ENCODE results near the gene AFTPH.

AFTPH gene

DNA sequence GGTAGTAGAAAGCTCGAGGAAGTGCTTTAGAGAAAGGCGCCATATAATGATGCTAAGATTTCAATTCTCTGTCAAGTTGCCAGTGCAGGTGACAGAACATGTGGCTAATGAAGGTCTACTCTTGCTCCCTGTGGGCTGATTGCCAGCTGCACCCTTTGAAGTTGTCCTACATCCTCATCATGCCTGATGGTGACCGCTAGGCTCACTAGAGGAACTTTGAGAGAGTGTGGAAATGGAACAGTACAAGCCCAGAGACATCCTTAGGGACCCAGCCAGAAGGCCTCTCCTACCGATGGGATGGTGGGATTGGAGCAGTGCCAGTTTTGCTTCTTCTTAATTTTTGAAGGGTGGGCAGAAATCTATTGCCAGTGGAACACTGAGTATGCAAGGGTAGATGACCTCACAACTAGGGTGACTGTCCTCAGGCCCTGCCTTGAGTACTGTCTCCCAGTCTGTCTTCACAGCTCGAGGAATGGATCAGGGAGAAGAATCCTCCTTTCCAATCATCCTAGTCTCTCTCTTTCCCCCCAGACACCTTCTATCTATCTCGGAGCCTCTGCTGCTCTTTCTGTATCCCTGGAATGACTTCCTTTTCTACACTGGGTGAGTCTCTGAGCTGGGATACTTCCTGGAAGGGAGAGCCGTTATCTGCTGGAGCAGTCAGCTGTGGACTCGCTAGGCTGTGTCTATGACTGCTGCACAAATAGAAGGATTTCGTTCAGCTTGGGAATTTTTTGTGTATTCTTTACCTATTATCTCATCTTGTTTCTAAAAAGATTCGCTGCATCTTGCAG is 36.7 kb upstream of the AFTPH start:
- H3K36me3 Mint-ChIP-seq, result no peaks in the 10 kb centered on the region
- H3K4me1 Mint-ChIP-seq, result peaks cover 4% of the 10 kb centered on the region
- no peak for ATAC-seq (ENCODE audit: low read depth)
- H3K4me3 Mint-ChIP-seq, result no peak overlapping the region
- H3K9me3 Mint-ChIP-seq, result no peaks in the 10 kb centered on the region
- no peak overlapping the region for H3K27ac Mint-ChIP-seq
- peaks cover 5% of the 10 kb centered on the region for H3K27me3 Mint-ChIP-seq
- no peak for DNase-seq (ENCODE audit: low spot score in 2 of 2)

DNA sequence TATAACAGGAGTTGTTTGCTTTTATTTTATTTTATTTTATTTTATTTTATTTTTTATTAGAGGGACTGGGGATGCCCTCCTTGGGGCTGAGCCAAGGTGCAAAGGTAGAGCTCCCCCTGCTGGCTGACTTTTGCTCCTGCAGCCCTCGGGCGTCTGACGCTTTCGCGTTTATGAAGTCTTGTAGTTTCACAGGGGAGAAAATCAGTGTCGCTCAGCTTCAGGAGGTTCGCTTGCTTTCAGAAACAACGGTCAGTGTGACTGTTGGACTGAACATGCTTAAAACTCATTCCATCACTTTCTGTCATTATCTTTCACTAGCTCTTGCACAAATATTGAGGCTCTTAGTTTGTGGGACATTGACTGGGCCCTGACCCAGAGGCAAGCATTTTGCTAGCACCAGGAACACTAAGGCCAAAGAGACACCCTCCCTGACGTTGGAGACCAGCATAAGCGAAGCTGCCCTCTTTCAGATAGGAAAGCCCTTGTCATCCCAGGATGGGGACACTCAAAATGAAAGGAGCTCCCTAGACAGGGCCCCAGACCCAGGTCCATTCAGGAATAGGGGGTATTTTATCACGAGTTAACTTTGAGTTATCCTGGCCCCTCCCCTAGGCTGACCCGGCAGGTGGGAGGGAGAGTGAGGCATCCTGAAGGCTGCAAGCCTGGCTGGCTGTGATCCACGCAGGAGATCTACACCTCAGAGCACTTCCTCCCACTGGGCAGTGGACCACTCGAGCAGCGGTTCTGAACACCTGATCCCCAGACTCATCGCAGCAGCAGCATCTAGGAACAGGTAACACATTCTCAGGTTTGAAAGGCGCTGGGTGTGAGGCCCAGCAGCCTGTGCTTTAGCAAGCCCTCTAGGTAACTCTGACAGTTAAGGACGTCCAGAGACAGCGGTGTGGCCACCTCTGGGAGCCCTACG is 35.8 kb upstream of the AFTPH start:
- Mint-ChIP-seq H3K4me3 (no peak overlapping the region), H3K27me3 (peaks cover 5% of the 10 kb centered on the region)

GRCh38 chr2:64489081-64489751 is 34.9 kb upstream of the AFTPH start:
- H3K27ac Mint-ChIP-seq, result no peak overlapping the region
- H3K27me3 Mint-ChIP-seq, result peaks cover 5% of the 10 kb centered on the region
- no peak for ATAC-seq (ENCODE audit: low read depth)
- no peaks in the 10 kb centered on the region for H3K9me3 Mint-ChIP-seq
- DNase-seq (ENCODE audit: low spot score in 2 of 2), result no peak
- no peak overlapping the region for H3K4me3 Mint-ChIP-seq
- H3K36me3 Mint-ChIP-seq, result no peaks in the 10 kb centered on the region
- peaks cover 4% of the 10 kb centered on the region for H3K4me1 Mint-ChIP-seq

More for the DNA sequence above, 35.8 kb upstream of the AFTPH start:
- Mint-ChIP-seq H3K9me3 (no peaks in the 10 kb centered on the region), H3K27ac (no peak overlapping the region), H3K36me3 (no peaks in the 10 kb centered on the region), H3K4me1 (peaks cover 4% of the 10 kb centered on the region)
- DNase-seq (ENCODE audit: low spot score in 2 of 2), result peak; percentile 81 to 89
- peak; percentile 91 for ATAC-seq (ENCODE audit: low read depth)

GRCh38 chr2:64491426-64491825 is 32.7 kb upstream of the AFTPH start:
- DNase-seq (ENCODE audit: low spot score in 2 of 2) (no peak), ATAC-seq (ENCODE audit: low read depth) (no peak)
- H3K4me1 Mint-ChIP-seq, result peaks cover 4% of the 10 kb centered on the region
- no peak overlapping the region for H3K27ac Mint-ChIP-seq
- H3K9me3 Mint-ChIP-seq, result no peaks in the 10 kb centered on the region
- peaks cover 5% of the 10 kb centered on the region for H3K27me3 Mint-ChIP-seq
- H3K4me3 Mint-ChIP-seq, result no peak overlapping the region
- no peaks in the 10 kb centered on the region for H3K36me3 Mint-ChIP-seq

GRCh38 chr2:64492272-64492671 is 31.9 kb upstream of the AFTPH start:
- ATAC-seq (ENCODE audit: low read depth) (no peak), DNase-seq (ENCODE audit: low spot score in 2 of 2) (no peak)
- Mint-ChIP-seq H3K9me3 (no peaks in the 10 kb centered on the region), H3K27me3 (peaks cover 7% of the 10 kb centered on the region), H3K4me3 (no peak overlapping the region), H3K27ac (no peak overlapping the region), H3K36me3 (no peaks in the 10 kb centered on the region), H3K4me1 (peaks cover 4% of the 10 kb centered on the region)

DNA sequence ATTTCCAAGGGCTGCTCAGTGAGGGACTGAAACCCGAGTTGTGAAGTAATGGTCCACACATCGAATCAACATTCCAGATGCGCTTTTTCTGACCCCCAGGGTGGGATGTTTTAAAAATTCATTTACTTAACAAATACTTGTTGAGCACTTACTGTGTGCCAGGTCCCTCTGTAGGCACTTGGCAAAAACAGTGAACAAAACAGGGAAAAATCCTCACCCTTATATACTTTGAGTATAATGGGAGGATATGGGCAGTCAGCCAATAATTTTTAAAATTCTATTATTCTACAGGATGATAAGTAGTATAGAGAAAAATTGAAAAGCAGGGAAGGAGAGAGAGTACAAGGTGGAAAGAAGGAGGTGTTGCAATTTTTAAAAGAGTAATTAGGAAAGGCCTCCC is 31.3 kb upstream of the AFTPH start:
- ATAC-seq (ENCODE audit: low read depth), result no peak
- Mint-ChIP-seq H3K4me1 (peaks cover 4% of the 10 kb centered on the region), H3K27me3 (peaks cover 8% of the 10 kb centered on the region)

DNA sequence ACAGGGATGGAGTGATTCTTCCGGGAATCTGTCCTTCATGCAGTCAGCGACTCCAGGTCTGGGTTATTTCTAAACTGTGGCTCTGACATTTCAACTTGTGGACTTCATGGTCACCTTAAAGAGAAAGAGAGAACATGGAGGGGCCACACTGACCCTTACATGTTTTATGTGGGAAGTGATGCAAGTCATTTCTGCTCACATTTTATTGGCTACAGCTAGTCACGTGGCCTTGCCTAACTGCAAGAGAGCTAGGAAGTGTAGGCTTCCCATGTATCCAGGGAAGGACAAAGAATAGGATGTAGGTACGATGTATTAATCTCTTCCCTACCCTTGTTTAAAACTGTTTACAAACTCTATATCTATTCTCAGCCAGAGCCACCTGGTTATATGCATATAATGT is 30.3 kb upstream of the AFTPH start:
- Mint-ChIP-seq H3K9me3 (no peaks in the 10 kb centered on the region), H3K36me3 (no peaks in the 10 kb centered on the region), H3K27me3 (peaks cover 8% of the 10 kb centered on the region), H3K27ac (no peak overlapping the region), H3K4me3 (no peak overlapping the region), H3K4me1 (no peaks in the 10 kb centered on the region)
- DNase-seq (ENCODE audit: low spot score in 2 of 2) (no peak), ATAC-seq (ENCODE audit: low read depth) (no peak)

More for the DNA sequence above, 31.3 kb upstream of the AFTPH start:
- Mint-ChIP-seq H3K9me3 (no peaks in the 10 kb centered on the region), H3K4me3 (no peak overlapping the region), H3K27ac (no peak overlapping the region), H3K36me3 (no peaks in the 10 kb centered on the region)
- DNase-seq (ENCODE audit: low spot score in 2 of 2), result no peak

DNA sequence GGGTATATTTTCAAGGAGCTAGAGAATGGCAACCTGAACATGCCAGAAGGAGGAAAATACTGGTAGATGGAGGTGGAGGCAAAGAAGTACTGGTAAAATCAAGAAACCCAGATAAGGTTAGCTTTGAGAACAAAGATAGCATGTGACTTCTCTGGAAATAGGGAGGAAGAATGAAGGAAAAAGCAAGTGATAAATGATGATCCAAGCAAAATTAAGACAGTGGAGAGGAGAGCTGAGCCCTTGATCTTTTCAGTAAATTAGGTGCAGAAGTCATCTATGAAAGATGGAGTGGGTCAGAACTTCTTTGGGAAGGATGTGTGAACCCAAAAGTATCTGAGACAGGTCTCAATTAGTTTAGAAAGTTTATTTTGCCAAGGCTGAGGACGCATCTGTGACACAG is 25.7 kb upstream of the AFTPH start:
- DNase-seq (ENCODE audit: low spot score in 2 of 2) (no peak), ATAC-seq (ENCODE audit: low read depth) (no peak)
- no peaks in the 10 kb centered on the region for H3K9me3 Mint-ChIP-seq
- H3K4me3 Mint-ChIP-seq, result no peak overlapping the region
- H3K36me3 Mint-ChIP-seq, result no peaks in the 10 kb centered on the region
- H3K4me1 Mint-ChIP-seq, result peaks cover 2% of the 10 kb centered on the region
- H3K27ac Mint-ChIP-seq, result no peak overlapping the region
- H3K27me3 Mint-ChIP-seq, result peaks cover 7% of the 10 kb centered on the region

GRCh38 chr2:64500549-64500948 is 23.6 kb upstream of the AFTPH start:
- DNase-seq (ENCODE audit: low spot score in 2 of 2) (no peak), ATAC-seq (ENCODE audit: low read depth) (no peak)
- Mint-ChIP-seq H3K27ac (no peak overlapping the region), H3K4me1 (peaks cover 2% of the 10 kb centered on the region), H3K4me3 (no peak overlapping the region), H3K36me3 (no peaks in the 10 kb centered on the region), H3K27me3 (peaks cover 9% of the 10 kb centered on the region), H3K9me3 (no peaks in the 10 kb centered on the region)

GRCh38 chr2:64501946-64502345 is 22.2 kb upstream of the AFTPH start:
- H3K36me3 Mint-ChIP-seq, result no peaks in the 10 kb centered on the region
- H3K4me3 Mint-ChIP-seq, result no peak overlapping the region
- peaks cover 2% of the 10 kb centered on the region for H3K4me1 Mint-ChIP-seq
- peaks cover 7% of the 10 kb centered on the region for H3K27me3 Mint-ChIP-seq
- no peak for ATAC-seq (ENCODE audit: low read depth)
- H3K9me3 Mint-ChIP-seq, result no peaks in the 10 kb centered on the region
- no peak for DNase-seq (ENCODE audit: low spot score in 2 of 2)
- no peak overlapping the region for H3K27ac Mint-ChIP-seq

DNA sequence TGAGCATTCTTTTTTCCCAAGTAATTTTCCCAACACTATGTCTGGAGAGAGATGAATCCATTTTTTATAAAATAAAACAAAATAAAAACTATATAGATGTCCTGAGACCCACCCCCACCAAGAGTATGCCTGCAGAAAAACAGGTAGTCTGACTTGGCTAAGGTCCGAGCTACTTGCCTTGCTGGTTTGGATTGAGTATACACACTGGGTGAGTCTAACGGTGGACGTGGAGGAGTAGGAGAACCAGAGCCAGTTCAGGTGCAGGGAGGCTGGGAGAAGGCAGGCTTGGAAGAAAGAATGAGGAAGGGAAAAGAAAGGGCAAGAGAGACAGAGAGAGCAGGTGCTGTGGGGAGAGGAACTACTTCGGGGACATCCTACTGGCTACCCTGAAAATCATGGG is 21.3 kb upstream of the AFTPH start:
- no peak overlapping the region for H3K4me3 Mint-ChIP-seq
- no peaks in the 10 kb centered on the region for H3K36me3 Mint-ChIP-seq
- no peaks in the 10 kb centered on the region for H3K9me3 Mint-ChIP-seq
- ATAC-seq (ENCODE audit: low read depth), result no peak
- H3K4me1 Mint-ChIP-seq, result peaks cover 2% of the 10 kb centered on the region
- H3K27me3 Mint-ChIP-seq, result peaks cover 5% of the 10 kb centered on the region
- H3K27ac Mint-ChIP-seq, result no peak overlapping the region
- DNase-seq (ENCODE audit: low spot score in 2 of 2), result no peak

DNA sequence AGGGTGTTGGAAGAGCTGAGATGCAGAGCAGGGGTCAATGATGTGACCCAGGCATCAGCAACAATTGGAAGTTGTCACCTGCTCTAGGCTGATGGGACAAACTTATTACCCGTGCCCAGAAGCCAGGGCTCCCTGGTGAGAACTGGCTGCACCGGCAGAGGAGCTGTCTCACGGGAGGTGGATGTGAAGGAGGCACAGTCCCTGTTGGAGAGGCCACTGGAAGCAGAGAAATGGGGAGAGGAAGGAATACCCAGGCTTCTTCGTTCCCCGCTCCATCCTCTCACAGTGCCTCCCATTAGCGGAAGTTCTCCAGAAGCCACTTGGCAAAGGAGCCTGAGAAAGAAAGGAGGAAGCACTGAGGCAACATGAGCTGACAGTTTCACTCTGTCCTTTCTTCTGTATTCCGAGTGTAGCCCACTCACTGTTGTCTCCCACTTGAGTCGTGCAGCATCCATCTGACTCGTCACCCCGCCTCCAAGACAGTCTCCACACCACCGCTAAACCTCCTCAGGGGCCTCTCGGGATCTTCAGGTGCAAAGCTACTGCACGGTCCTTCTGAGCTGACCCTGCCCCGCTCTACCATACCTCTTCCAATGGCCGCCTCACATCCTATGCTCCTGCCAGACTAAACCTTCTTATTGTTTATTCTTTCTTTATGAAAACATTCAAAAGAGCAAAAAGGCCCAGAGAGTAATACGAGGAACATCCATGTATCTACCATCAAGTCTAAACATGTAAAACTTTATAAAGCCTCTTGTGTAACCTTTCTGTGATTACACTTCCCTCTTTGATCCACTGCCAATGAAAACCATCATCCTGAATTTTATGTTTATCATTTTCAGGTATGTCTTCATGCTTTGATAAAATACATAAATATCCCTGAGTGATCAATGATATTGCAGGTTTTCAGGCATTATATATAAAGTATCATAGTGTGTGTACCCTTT is 19.1 kb upstream of the AFTPH start:
- H3K4me3 Mint-ChIP-seq, result no peak overlapping the region
- H3K4me1 Mint-ChIP-seq, result peaks cover 2% of the 10 kb centered on the region
- H3K27ac Mint-ChIP-seq, result no peak overlapping the region
- DNase-seq (ENCODE audit: low spot score in 2 of 2) (no peak), ATAC-seq (ENCODE audit: low read depth) (no peak)
- H3K36me3 Mint-ChIP-seq, result no peaks in the 10 kb centered on the region
- H3K27me3 Mint-ChIP-seq, result peaks cover 5% of the 10 kb centered on the region
- H3K9me3 Mint-ChIP-seq, result no peaks in the 10 kb centered on the region

- no peaks in the 10 kb centered on the region for H3K9me3 Mint-ChIP-seq
- H3K27me3 Mint-ChIP-seq, result peaks cover 5% of the 10 kb centered on the region
- no peak overlapping the region for H3K4me3 Mint-ChIP-seq
- peaks cover 2% of the 10 kb centered on the region for H3K4me1 Mint-ChIP-seq
- H3K27ac Mint-ChIP-seq, result no peak overlapping the region
- ATAC-seq (ENCODE audit: low read depth), result no peak
- no peak for DNase-seq (ENCODE audit: low spot score in 2 of 2)
- H3K36me3 Mint-ChIP-seq, result no peaks in the 10 kb centered on the region
These were observed 17.4 kb upstream of the AFTPH start for GRCh38 chr2:64506686-64507085.
